Stimulated activated CD4-positive, alpha-beta T cell treated with anti-CD3 and anti-CD28 coated beads, Interleukin-12 subunit alpha, Interleukin-12 subunit beta, amount 100 ng/mL, for 48 hours (primary cell): ENCODE measurements around the gene TEP1.
"Not testable (repeated sequence)": the region's sequence is repeated elsewhere in the genome, so short reads cannot be mapped to it uniquely, and the experiment has no call there.

Experiments used
- DNase-seq, 3 donors: peaks; one replicate each; pipeline ENCODE4 v3.0.0-alpha.2; 2020; ENCODE audit warnings: low read depth in 2 of 3, low spot score in 1 of 3

TEP1 gene

GRCh38 chr14:20391505-20391904, 21.8 kb downstream of the TEP1 start:
- DNase-seq, result no peak

- DNase-seq, result no peak
Observed at GRCh38 chr14:20388159-20388558, 25.1 kb downstream of the TEP1 start.

GRCh38 chr14:20387576-20387975, 25.7 kb downstream of the TEP1 start:
- no peak for DNase-seq

- no peak for DNase-seq
Observed at GRCh38 chr14:20386276-20386855, 26.9 kb downstream of the TEP1 start.

- DNase-seq, result no peak
Observed at GRCh38 chr14:20384886-20385285, 28.4 kb downstream of the TEP1 start.

GRCh38 chr14:20384321-20384720, 29.0 kb downstream of the TEP1 start:
- no peak for DNase-seq

GRCh38 chr14:20383636-20384035, 29.7 kb downstream of the TEP1 start:
- DNase-seq, result no peak

- no peak for DNase-seq
Observed at GRCh38 chr14:20383032-20383431, 30.3 kb downstream of the TEP1 start.

- no peak for DNase-seq
Observed at GRCh38 chr14:20382526-20382925, 30.8 kb downstream of the TEP1 start.

GRCh38 chr14:20381341-20381740, 32.0 kb downstream of the TEP1 start:
- DNase-seq, result no peak

- DNase-seq, result no peak
Observed at GRCh38 chr14:20380681-20381080, 32.6 kb downstream of the TEP1 start.

GRCh38 chr14:20379743-20380142, 33.6 kb downstream of the TEP1 start:
- DNase-seq, result no peak

GRCh38 chr14:20377171-20377570, 36.1 kb downstream of the TEP1 start:
- no peak for DNase-seq

- no peak for DNase-seq
Observed at GRCh38 chr14:20376071-20376588, 37.2 kb downstream of the TEP1 start.

- no peak for DNase-seq
Observed at GRCh38 chr14:20375471-20375870, 37.8 kb downstream of the TEP1 start.

- DNase-seq, result no peak
Observed at GRCh38 chr14:20372796-20373195, 40.5 kb downstream of the TEP1 start.

GRCh38 chr14:20365928-20366327, 47.4 kb downstream of the TEP1 start:
- DNase-seq, result no peak

- not testable (repeated sequence) for DNase-seq
Observed at GRCh38 chr14:20358474-20358873, 54.8 kb downstream of the TEP1 start.

GRCh38 chr14:20356422-20356821, 56.9 kb downstream of the TEP1 start:
- no peak for DNase-seq

GRCh38 chr14:20350860-20351259, 62.4 kb downstream of the TEP1 start:
- DNase-seq, result no peak

GRCh38 chr14:20350282-20350681, 63.0 kb downstream of the TEP1 start:
- DNase-seq, result no peak

- no peak for DNase-seq
Observed at GRCh38 chr14:20347747-20348146, 65.6 kb downstream of the TEP1 start.

GRCh38 chr14:20346713-20347112, 66.6 kb downstream of the TEP1 start:
- DNase-seq, result no peak
